HFF-Myc (cell line): ENCODE results near the gene RBM28.

ENCODE experiments used
- DNase-seq: peaks from one replicate; pipeline ENCODE4 v3.0.0-alpha.2; 2011; ENCODE audit warnings: low read depth; ENCODE audit errors: extremely low read depth
- H3K4me3 ChIP-seq: replicated peaks from 2 replicates; pipeline ENCODE4 v1.5.1; 2011; ENCODE audit warnings: low read depth, mild to moderate bottlenecking, control low read depth, low read length
- TF ChIP-seq, protein P1 (sequence below): IDR thresholded peaks from 2 replicates; pipeline ENCODE4 v1.5.1; 2012; ENCODE audit warnings: mild to moderate bottlenecking, low read depth, low read length, control low read depth; ENCODE audit errors: missing control alignments

Gene RBM28, protein sequence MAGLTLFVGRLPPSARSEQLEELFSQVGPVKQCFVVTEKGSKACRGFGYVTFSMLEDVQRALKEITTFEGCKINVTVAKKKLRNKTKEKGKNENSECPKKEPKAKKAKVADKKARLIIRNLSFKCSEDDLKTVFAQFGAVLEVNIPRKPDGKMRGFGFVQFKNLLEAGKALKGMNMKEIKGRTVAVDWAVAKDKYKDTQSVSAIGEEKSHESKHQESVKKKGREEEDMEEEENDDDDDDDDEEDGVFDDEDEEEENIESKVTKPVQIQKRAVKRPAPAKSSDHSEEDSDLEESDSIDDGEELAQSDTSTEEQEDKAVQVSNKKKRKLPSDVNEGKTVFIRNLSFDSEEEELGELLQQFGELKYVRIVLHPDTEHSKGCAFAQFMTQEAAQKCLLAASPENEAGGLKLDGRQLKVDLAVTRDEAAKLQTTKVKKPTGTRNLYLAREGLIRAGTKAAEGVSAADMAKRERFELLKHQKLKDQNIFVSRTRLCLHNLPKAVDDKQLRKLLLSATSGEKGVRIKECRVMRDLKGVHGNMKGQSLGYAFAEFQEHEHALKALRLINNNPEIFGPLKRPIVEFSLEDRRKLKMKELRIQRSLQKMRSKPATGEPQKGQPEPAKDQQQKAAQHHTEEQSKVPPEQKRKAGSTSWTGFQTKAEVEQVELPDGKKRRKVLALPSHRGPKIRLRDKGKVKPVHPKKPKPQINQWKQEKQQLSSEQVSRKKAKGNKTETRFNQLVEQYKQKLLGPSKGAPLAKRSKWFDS

DNA sequence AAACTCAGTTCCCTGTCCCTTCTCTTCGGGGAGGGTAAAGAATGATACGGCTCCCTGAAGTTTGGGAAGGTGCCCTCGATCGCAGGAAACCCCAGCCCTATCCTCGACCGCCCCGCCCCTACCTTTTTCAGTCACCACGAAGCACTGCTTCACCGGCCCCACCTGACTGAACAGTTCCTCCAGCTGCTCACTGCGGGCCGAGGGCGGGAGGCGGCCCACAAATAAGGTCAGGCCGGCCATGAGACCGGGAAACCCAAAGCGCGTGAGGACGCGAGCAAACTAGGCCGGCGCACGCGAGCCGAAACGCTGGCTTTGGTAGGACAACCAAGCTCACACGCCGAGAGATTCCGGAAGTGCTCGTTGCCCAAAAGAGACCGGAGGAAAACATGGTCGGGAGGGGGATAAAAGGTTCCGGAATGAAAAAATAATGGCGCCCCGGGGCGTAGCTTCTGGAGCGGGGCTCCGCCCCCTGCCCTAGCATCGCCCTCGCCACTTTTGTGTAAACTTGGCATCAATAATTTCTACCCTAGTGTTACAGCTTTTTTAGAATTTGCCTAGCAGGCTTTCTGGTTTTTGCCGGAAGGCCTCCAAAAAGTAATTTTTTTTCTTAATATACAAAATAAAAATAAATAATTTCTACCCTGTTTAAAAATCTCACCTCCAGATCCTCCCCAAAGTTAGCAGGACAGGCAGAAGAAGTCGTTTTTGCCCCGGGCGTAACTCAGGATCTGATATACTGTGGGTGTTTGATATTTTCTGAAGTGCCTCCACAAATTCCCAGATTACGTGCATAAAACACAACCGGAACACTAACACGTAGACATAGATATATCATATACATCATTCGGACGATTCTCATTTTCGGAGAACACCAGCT, at the start of gene RBM28:
RBM28 (minus strand) TSS at position 355 of the 877 bp plus-strand sequence; CDS start at position 240, 115 bp downstream.
- DNase-seq, result peak; percentile 83
- H3K4me3 ChIP-seq, result peak within 1 kb of the TSS; percentile 83
- TF ChIP-seq, protein P1, sequence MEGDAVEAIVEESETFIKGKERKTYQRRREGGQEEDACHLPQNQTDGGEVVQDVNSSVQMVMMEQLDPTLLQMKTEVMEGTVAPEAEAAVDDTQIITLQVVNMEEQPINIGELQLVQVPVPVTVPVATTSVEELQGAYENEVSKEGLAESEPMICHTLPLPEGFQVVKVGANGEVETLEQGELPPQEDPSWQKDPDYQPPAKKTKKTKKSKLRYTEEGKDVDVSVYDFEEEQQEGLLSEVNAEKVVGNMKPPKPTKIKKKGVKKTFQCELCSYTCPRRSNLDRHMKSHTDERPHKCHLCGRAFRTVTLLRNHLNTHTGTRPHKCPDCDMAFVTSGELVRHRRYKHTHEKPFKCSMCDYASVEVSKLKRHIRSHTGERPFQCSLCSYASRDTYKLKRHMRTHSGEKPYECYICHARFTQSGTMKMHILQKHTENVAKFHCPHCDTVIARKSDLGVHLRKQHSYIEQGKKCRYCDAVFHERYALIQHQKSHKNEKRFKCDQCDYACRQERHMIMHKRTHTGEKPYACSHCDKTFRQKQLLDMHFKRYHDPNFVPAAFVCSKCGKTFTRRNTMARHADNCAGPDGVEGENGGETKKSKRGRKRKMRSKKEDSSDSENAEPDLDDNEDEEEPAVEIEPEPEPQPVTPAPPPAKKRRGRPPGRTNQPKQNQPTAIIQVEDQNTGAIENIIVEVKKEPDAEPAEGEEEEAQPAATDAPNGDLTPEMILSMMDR, result no peak

DNA sequence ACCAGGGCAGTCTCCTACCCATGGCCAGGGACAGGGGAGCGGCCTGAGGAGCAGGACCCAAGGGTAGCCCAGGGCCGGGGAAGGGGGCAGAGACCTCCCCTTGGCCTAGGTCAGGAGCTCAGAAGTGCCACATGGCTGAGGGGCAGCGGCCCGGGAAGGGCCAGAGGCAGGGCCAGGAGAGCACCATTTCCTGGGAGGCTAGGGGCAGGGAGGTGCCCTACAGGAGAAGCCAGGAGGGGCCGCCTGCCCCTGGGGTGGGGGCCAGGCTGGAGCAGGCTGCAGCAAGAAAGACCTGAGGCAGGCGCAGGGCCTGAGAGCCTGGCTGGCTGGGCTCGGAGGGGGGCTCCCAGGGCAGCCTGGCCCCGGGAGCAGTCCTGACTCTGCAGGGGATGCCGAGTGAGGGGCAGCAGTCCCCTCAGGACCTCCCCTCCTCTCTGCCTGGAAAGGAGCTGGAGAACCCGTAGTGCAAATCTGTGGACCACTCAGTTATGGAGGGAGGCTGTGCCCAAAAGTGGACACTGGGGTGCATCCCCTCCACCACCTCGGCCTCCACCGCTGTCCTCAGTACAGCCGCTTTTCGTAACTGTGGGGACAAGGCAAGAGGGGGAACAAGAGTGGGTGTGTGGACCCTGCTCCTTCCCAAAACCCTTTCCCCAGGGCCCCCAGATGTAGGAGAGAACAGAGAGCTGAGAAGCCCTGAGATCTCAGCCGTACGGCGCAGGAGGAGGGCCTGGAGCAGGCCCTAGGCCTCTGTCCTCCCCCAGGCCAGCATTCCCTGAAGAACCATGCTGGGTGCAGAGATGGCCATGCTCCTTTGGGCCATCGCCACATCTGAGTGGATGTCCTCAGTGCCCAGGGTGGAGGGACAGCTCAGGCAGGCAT, 49.0 kb upstream of the RBM28 start:
- no peak overlapping the region for H3K4me3 ChIP-seq
- no peak for DNase-seq
- TF ChIP-seq, protein P1, result no peak

DNA sequence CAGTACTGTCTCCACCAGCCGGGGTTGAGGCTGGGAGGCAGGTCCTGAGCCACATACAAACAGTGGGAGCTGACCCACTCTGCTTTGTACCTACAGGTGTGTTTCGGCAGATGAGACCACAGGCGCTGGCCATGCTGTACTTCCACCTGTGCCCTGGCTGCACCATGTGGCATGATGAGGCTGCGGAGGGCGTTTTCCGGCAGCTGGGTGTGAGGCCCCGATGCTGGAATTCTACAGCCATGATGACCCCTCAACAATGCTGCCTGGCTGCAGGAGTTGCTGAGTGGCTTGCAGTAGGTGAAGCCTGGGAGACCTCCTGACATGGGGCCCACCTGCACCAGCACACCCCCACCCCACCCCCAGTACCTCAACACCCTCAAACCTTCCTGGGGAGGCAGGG, 48.1 kb upstream of the RBM28 start:
- no peak overlapping the region for H3K4me3 ChIP-seq
- no peak for DNase-seq
- TF ChIP-seq, protein P1, result no peak

DNA sequence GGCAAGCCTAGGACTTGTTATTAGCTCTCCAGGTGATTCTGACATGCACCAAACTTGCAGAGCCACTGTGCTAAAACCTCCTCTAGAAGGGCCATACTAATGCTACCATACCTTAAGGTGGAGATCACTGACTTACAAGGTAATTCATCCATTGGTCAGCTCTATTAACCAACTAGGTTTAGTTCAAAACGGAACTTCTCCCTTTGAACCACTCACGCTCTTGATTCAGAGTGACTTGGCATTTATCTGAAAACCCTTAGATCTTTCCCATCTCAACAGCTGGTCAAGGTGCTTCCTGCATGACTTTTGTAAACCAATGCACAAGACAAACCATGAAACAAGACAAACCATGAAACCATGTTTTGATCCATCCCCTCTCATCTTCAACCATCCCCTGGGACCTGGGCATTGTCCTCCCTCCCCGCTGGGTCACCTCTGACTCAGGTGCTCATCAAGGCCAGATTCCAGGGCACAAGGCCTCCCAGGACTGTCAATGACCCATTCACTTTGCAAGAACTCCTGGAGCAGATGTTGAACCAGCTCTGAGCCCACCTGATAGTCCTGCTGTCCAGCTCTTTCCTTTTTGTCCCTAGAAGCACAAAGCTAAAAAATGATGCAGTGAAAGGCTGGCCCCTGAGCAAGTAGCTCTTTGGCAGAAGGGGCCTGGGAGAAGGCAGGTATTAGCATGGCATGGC, 47.3 kb upstream of the RBM28 start:
- no peak for DNase-seq
- no peak overlapping the region for H3K4me3 ChIP-seq
- TF ChIP-seq, protein P1, result no peak

DNA sequence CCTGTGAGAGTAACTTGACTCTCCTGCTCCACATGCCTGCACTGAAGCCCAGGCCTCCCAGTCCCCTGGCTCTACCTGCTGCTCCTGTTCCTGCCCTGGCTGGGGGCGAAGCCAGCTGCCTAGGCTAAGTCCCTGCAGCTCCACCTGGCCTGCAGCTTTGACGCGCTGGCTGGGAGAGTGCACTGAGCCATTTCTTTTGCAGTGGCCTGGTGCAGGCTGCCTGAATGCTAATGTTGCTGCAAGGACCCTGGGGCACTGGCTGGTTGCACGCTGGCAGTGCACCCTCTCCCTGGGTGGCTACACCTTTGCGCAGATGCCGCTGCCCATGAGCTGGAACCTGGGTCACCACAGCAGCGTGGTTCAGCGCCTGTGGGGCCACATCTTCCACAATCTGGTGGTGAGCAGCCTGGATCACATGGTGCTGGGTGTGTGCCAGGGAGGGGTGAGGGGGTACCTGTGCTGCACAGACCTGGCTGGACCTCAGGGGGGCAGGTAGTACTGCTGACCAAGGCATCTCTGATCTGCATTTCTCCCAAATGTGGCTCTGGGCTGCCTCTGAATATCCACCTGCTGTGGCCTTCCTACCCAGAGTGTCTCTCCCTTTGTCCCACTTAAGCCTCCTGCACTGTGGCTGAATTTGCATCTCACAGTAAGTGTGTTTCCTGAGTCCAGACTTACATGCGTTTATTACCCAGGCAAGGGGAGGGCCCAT, 46.1 kb upstream of the RBM28 start:
- TF ChIP-seq, protein P1, result no peak
- no peak for DNase-seq
- H3K4me3 ChIP-seq, result no peak overlapping the region
